ENCODE measurements around the gene NPHP4.
A peak's percentile ranks its signal among the peaks of the same experiment; 100 is the strongest.

Gene NPHP4

DNA sequence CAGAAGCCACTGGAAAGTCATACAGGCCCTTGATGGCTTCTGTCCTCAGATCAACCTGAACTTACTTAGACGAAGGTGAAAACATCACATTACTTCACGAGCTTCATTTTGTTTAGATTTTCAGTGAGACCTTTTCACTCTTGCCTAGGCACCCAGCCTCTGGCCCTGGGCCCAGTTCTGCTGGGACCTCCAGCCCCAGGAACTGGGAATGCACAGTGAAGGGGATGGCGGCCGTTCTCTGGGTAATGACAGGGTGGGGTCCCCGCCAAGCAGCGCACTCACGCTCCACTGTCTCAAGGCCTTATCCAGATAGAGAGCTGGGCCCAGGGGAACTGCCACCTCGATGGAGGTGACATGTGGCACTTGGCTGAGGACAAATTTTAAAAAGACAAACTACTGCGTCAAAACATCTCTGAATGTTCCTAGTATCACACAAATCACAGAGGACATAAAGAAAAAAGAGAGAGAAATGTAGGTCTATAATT is 54.8 kb downstream of the NPHP4 start:
- Histone ChIP-seq H3K4me1 (ENCODE audit: control insufficient read depth, insufficient read depth, low read length, poor library complexity, severe bottlenecking) (peaks cover 3% of the 10 kb centered on the region), H3K27ac (ENCODE audit: low read depth, low read length, severe bottlenecking) (no peak overlapping the region), H3K36me3 (ENCODE audit: control insufficient read depth, insufficient read depth, low read length) (peaks cover 22% of the 10 kb centered on the region), H3K9me3 (ENCODE audit: control insufficient read depth, low read length) (peaks cover 4% of the 10 kb centered on the region), H3K4me3 (ENCODE audit: extremely low read depth, insufficient read depth, low read length, poor library complexity, severe bottlenecking) (no peak overlapping the region)
- 92 to 99% methylated on average over 4 to 7 of the region's 9 CpGs for WGBS, 2 experiments (ENCODE audit: insufficient coverage in 2 of 2)

GRCh38 chr1:5936621-5937372 is 55.4 kb downstream of the NPHP4 start:
- 90 to 93% methylated on average over 10 to 12 of the region's 13 CpGs for WGBS, 2 experiments (ENCODE audit: insufficient coverage in 2 of 2)
- Histone ChIP-seq H3K4me3 (ENCODE audit: extremely low read depth, insufficient read depth, low read length, poor library complexity, severe bottlenecking) (no peak overlapping the region), H3K9me3 (ENCODE audit: control insufficient read depth, low read length) (peaks cover 4% of the 10 kb centered on the region), H3K36me3 (ENCODE audit: control insufficient read depth, insufficient read depth, low read length) (peaks cover 26% of the 10 kb centered on the region), H3K27ac (ENCODE audit: low read depth, low read length, severe bottlenecking) (no peak overlapping the region), H3K4me1 (ENCODE audit: control insufficient read depth, insufficient read depth, low read length, poor library complexity, severe bottlenecking) (peaks cover 3% of the 10 kb centered on the region)

DNA sequence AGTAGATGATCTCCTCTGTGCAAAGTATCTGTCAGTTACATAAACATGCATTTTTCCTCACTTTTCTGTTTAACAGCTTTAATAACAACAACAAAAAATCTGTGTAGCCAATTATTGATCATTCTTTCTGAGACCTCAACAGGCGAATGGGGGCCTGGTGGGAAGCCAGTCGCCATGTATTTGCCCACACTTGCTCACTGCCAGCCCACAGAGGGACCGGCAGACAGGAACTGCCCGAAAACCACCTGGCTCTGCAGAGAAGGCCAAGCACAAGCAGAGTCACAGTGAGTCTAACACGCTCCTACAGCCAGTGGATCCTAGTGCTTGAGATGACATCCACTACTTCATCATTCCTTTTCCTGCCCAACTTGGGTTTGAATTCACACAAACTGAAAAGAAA is 56.1 kb downstream of the NPHP4 start:
- no peak overlapping the region for H3K4me3 ChIP-seq (ENCODE audit: extremely low read depth, insufficient read depth, low read length, poor library complexity, severe bottlenecking)
- WGBS, 2 experiments (ENCODE audit: insufficient coverage in 2 of 2), result 85 to 98% methylated on average over 4 to 5 of the region's 5 CpGs
- H3K27ac ChIP-seq (ENCODE audit: low read depth, low read length, severe bottlenecking), result no peak overlapping the region
- peaks cover 4% of the 10 kb centered on the region for H3K9me3 ChIP-seq (ENCODE audit: control insufficient read depth, low read length)
- peaks cover 28% of the 10 kb centered on the region for H3K36me3 ChIP-seq (ENCODE audit: control insufficient read depth, insufficient read depth, low read length)
- peaks cover 3% of the 10 kb centered on the region for H3K4me1 ChIP-seq (ENCODE audit: control insufficient read depth, insufficient read depth, low read length, poor library complexity, severe bottlenecking)

- Histone ChIP-seq H3K27ac (ENCODE audit: low read depth, low read length, severe bottlenecking) (no peak overlapping the region), H3K36me3 (ENCODE audit: control insufficient read depth, insufficient read depth, low read length) (peaks cover 28% of the 10 kb centered on the region), H3K4me1 (ENCODE audit: control insufficient read depth, insufficient read depth, low read length, poor library complexity, severe bottlenecking) (peaks cover 3% of the 10 kb centered on the region), H3K4me3 (ENCODE audit: extremely low read depth, insufficient read depth, low read length, poor library complexity, severe bottlenecking) (no peak overlapping the region), H3K9me3 (ENCODE audit: control insufficient read depth, low read length) (no peaks in the 10 kb centered on the region)
- 94 to 96% methylated on average over 6 of the region's 6 CpGs for WGBS, 2 experiments (ENCODE audit: insufficient coverage in 2 of 2)
Observed at GRCh38 chr1:5935026-5935425, 57.2 kb downstream of the NPHP4 start.

DNA sequence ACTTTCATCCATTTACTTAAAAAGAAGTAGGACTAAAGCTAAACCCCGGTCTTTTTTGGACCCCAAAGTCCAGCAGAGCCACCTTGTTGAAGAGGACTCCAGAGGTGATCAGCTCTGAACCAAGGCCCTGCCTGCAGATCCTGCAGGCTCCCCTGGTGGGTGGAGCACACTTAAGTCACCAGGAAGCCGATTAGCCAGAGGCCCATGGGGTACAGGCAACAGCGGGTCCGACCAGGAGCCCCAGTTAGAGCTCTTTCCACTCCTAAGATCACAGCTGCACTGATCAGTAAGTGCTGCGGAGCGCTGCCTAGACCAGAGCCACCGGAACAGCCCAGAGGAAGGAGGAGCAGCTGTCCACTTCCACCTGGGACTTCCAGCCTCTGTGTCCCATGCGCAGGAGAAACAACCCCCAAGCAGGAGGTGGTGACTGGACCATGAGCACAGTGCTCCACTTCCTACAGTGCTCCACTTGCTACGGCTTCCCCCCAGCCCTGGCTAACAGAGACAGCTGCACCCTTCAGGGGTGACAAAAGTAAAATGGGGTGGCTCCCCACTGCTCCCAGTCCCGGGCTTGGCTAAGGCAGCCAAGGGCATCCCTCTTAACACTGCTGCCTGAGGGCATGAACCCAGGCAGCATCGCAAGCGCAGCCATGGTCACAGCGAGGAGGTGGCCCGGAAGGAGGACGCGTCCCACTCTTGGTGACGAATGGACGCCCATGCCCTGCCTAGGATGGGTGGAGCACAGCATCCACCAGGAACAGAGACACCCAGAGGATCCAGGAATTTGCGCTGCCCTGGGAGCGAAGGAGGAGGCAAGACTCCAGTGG is 58.0 kb downstream of the NPHP4 start:
- peaks cover 26% of the 10 kb centered on the region for H3K36me3 ChIP-seq (ENCODE audit: control insufficient read depth, insufficient read depth, low read length)
- peaks cover 3% of the 10 kb centered on the region for H3K4me1 ChIP-seq (ENCODE audit: control insufficient read depth, insufficient read depth, low read length, poor library complexity, severe bottlenecking)
- no peak overlapping the region for H3K27ac ChIP-seq (ENCODE audit: low read depth, low read length, severe bottlenecking)
- no peaks in the 10 kb centered on the region for H3K9me3 ChIP-seq (ENCODE audit: control insufficient read depth, low read length)
- H3K4me3 ChIP-seq (ENCODE audit: extremely low read depth, insufficient read depth, low read length, poor library complexity, severe bottlenecking), result no peak overlapping the region
- WGBS, 2 experiments (ENCODE audit: insufficient coverage in 2 of 2), result 94 to 95% methylated on average over 18 of the region's 20 CpGs

DNA sequence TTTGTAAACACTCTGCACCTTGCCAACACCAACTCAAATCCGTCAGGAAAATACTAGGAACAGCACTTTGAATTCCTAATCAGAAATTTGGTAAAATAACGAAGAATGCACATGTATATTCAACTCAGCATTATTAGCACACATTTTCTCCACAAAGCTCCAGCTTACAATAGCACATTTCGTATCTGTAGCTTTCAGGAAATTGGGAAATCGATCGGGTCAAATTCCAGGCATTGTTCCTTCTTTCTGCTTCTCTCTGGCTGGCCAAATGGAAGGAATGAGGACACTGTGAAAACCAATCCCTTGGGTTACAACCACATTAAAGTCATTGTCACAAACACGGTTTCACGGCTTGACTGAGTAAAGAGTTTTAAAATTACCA is 58.6 kb downstream of the NPHP4 start:
- Histone ChIP-seq H3K4me1 (ENCODE audit: control insufficient read depth, insufficient read depth, low read length, poor library complexity, severe bottlenecking) (peaks cover 3% of the 10 kb centered on the region), H3K36me3 (ENCODE audit: control insufficient read depth, insufficient read depth, low read length) (peaks cover 24% of the 10 kb centered on the region), H3K27ac (ENCODE audit: low read depth, low read length, severe bottlenecking) (no peak overlapping the region), H3K9me3 (ENCODE audit: control insufficient read depth, low read length) (no peaks in the 10 kb centered on the region), H3K4me3 (ENCODE audit: extremely low read depth, insufficient read depth, low read length, poor library complexity, severe bottlenecking) (no peak overlapping the region)
- WGBS, 2 experiments (ENCODE audit: insufficient coverage in 2 of 2), result 88 to 90% methylated on average over 6 to 7 of the region's 7 CpGs

DNA sequence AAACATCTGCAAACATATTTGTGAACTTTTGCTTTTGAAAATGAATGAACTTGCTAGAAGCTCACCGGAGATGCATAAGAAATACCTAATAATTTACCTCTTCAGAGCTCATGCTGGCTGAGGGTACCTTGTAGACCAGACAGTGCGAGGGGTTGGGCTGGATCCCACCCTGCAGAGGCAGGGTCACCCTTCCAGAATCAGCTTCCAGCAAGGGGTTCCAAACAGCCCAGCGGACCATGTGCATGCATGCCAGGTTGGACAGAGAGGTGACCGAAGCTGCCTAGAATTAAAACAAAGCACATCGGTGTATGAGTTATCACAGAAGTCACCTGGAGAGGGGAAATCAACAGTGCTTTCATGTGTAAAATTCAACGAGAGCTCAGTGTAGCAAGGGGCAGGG is 59.2 kb downstream of the NPHP4 start:
- no peaks in the 10 kb centered on the region for H3K9me3 ChIP-seq (ENCODE audit: control insufficient read depth, low read length)
- no peak overlapping the region for H3K27ac ChIP-seq (ENCODE audit: low read depth, low read length, severe bottlenecking)
- no peak overlapping the region for H3K4me3 ChIP-seq (ENCODE audit: extremely low read depth, insufficient read depth, low read length, poor library complexity, severe bottlenecking)
- 86 to 94% methylated on average over 6 of the region's 6 CpGs for WGBS, 2 experiments (ENCODE audit: insufficient coverage in 2 of 2)
- peaks cover under 1% of the 10 kb centered on the region for H3K4me1 ChIP-seq (ENCODE audit: control insufficient read depth, insufficient read depth, low read length, poor library complexity, severe bottlenecking)
- H3K36me3 ChIP-seq (ENCODE audit: control insufficient read depth, insufficient read depth, low read length), result peaks cover 24% of the 10 kb centered on the region

- H3K4me1 ChIP-seq (ENCODE audit: control insufficient read depth, insufficient read depth, low read length, poor library complexity, severe bottlenecking), result no peaks in the 10 kb centered on the region
- WGBS, 2 experiments (ENCODE audit: insufficient coverage in 2 of 2), result 93 to 100% methylated on average over 2 of the region's 4 CpGs
- no peak overlapping the region for H3K4me3 ChIP-seq (ENCODE audit: extremely low read depth, insufficient read depth, low read length, poor library complexity, severe bottlenecking)
- H3K9me3 ChIP-seq (ENCODE audit: control insufficient read depth, low read length), result no peaks in the 10 kb centered on the region
- H3K36me3 ChIP-seq (ENCODE audit: control insufficient read depth, insufficient read depth, low read length), result peaks cover 29% of the 10 kb centered on the region
- peak overlapping the region; percentile 10 for H3K27ac ChIP-seq (ENCODE audit: low read depth, low read length, severe bottlenecking)
Observed at GRCh38 chr1:5928714-5929400, 63.4 kb downstream of the NPHP4 start.

GRCh38 chr1:5927506-5928370 is 64.5 kb downstream of the NPHP4 start:
- H3K4me3 ChIP-seq (ENCODE audit: extremely low read depth, insufficient read depth, low read length, poor library complexity, severe bottlenecking), result no peak overlapping the region
- no peaks in the 10 kb centered on the region for H3K4me1 ChIP-seq (ENCODE audit: control insufficient read depth, insufficient read depth, low read length, poor library complexity, severe bottlenecking)
- H3K27ac ChIP-seq (ENCODE audit: low read depth, low read length, severe bottlenecking), result no peak overlapping the region
- 89 to 96% methylated on average over 17 to 18 of the region's 19 CpGs for WGBS, 2 experiments (ENCODE audit: insufficient coverage in 2 of 2)
- H3K9me3 ChIP-seq (ENCODE audit: control insufficient read depth, low read length), result no peaks in the 10 kb centered on the region
- H3K36me3 ChIP-seq (ENCODE audit: control insufficient read depth, insufficient read depth, low read length), result peaks cover 25% of the 10 kb centered on the region
